Endothelial cell of umbilical vein (primary cell): ENCODE results near the gene MZT2A. TPM values are rescaled to one million over a fixed set of nuclear protein-coding genes. Genes with fewer than 3 reads are reported as not detected.
"Not testable (repeated sequence)": the region's sequence is repeated elsewhere in the genome, so short reads cannot be mapped to it uniquely, and the experiment has no call there.

Source experiments
- BruUV-seq: library from RNA; stranded (reverse); fragments of 400-500 nt; replicated peaks from 2 replicates; lab custom pipeline; 2021; lab: Mats Ljungman, UMichigan
- CTCF ChIA-PET: fragments of 300-600, 350-600 bp; sonication (Branson Sonifier 250); formaldehyde crosslinking; loops from one replicate; lab custom pipeline; 2021; ENCODE audit warnings: antibody characterized with exemption, inconsistent platforms; lab: Charles Lee
- POLR2A ChIA-PET: fragments of 300-600, 350-600 bp; sonication (Branson Sonifier 250); formaldehyde crosslinking; loops from one replicate; lab custom pipeline; 2021; ENCODE audit warnings: antibody characterized with exemption, inconsistent platforms; lab: Charles Lee
- DNase-seq: peaks from one replicate; pipeline ENCODE4 v3.0.0-alpha.2; 2011; ENCODE audit warnings: low read depth, low spot score
- FAIRE-seq: peaks from 2 replicates; lab custom pipeline; 2011; peaks lifted over from hg19 to GRCh38; lab: Jason Lieb, UNC
- H2AFZ ChIP-seq: 2 replicates; pipeline ENCODE4 v1.6.0; 2012; ENCODE audit warnings: low read depth, low read length, control low read depth, inconsistent platforms
- H3K27ac ChIP-seq: 2 replicates; pipeline ENCODE4 v1.5.1; 2011; ENCODE audit warnings: low read depth, mild to moderate bottlenecking, control low read depth, low read length, moderate library complexity; ENCODE audit not compliant: insufficient read depth
- H3K27me3 ChIP-seq, 2 experiments: 2 replicates each; pipeline versions ENCODE4 v1.6.0 to v1.6.1; 2011; ENCODE audit warnings: low read length in 2 of 2, mixed read lengths in 1 of 2; ENCODE audit not compliant: control insufficient read depth in 2 of 2, insufficient read depth in 2 of 2
- H3K36me3 ChIP-seq, 2 experiments: 2 replicates in 1 of 2; 3 replicates in 1 of 2; pipeline ENCODE4 v1.5.1; 2011; ENCODE audit warnings: low read length in 2 of 2, mild to moderate bottlenecking in 1 of 2, moderate library complexity in 1 of 2; ENCODE audit not compliant: control insufficient read depth in 2 of 2, insufficient read depth in 2 of 2; ENCODE audit errors: extremely low read depth in 1 of 2
- H3K4me1 ChIP-seq: 3 replicates; pipeline ENCODE4 v1.5.1; 2011; ENCODE audit warnings: mild to moderate bottlenecking, low read length; ENCODE audit not compliant: control insufficient read depth, insufficient read depth; ENCODE audit errors: extremely low read depth
- H3K4me2 ChIP-seq: 2 replicates; pipeline ENCODE4 v1.6.1; 2011; ENCODE audit warnings: low read length, control low read depth, mixed read lengths; ENCODE audit not compliant: insufficient read depth
- H3K4me3 ChIP-seq, 3 experiments: fragments of 200-600 bp in 1 of 3; sonication (generic), shearing (Covaris generic) in 1 of 3; replicated peaks in 1 of 3; 2 replicates each; pipeline ENCODE4 v1.5.1; 2011 to 2016; ENCODE audit warnings: control low read depth in 3 of 3, low read length in 3 of 3, mild to moderate bottlenecking in 2 of 3, inconsistent platforms in 1 of 3, low read depth in 1 of 3, moderate library complexity in 1 of 3; ENCODE audit not compliant: insufficient read depth in 1 of 3
- H3K79me2 ChIP-seq: 2 replicates; pipeline ENCODE4 v1.6.0; 2012; ENCODE audit warnings: low read length, inconsistent platforms; ENCODE audit not compliant: control insufficient read depth, insufficient read depth
- H3K9ac ChIP-seq: replicated peaks from 2 replicates; pipeline ENCODE3; 2011; ENCODE audit warnings: low read length, control low read depth; ENCODE audit not compliant: insufficient read depth; ENCODE audit errors: extremely low read depth
- H3K9me1 ChIP-seq: replicated peaks from 3 replicates; pipeline ENCODE4 v1.6.0; 2011; ENCODE audit warnings: mild to moderate bottlenecking, low read length; ENCODE audit not compliant: control insufficient read depth, insufficient read depth; ENCODE audit errors: extremely low read depth
- H3K9me3 ChIP-seq: replicated peaks from 2 replicates; pipeline ENCODE4 v1.5.1; 2012; ENCODE audit warnings: low read length, inconsistent platforms; ENCODE audit not compliant: control insufficient read depth, insufficient read depth
- H4K20me1 ChIP-seq: replicated peaks from 2 replicates; pipeline ENCODE3; 2011; ENCODE audit warnings: mild to moderate bottlenecking, low read length; ENCODE audit not compliant: control insufficient read depth, insufficient read depth; ENCODE audit errors: extremely low read depth
- dilution Hi-C: fragments of 300-500 bp; cut with MboI; formaldehyde crosslinking; loops from one replicate; pipeline ENCODE4 v1.15.0; 2019; ENCODE audit warnings: low sequenced_read_pairs; ENCODE audit not compliant: extremely low pct_ligation_motif_present
- intact Hi-C: fragments of 100-400 bp; cut with micrococcal nuclease; formaldehyde crosslinking; loops from one replicate; pipeline ENCODE4 v1.10.0; 2022
- polyA plus RNA-seq, 4 experiments: library from polyadenylated mRNA; depleted of rRNA in 3 of 4; stranded (reverse) in 3 of 4; unstranded in 1 of 4; fragments of >200 nt; gene quantifications; 2 replicates each; pipeline versions ENCODE4 v1.2.1 to v1.2.3, GENCODE V29; 2011 to 2012; ENCODE audit warnings: missing spikeins in 1 of 4
- total RNA-seq: library from RNA; stranded (reverse); gene quantifications from 2 replicates; pipeline ENCODE4 v1.2.3, GENCODE V29; 2021

The MZT2A gene
- total and polyA plus RNA-seq, 2 donors (not counting 3 experiments of a cell fraction or from before 2014, with no cell fraction given), result 117 to 170 TPM

DNA sequence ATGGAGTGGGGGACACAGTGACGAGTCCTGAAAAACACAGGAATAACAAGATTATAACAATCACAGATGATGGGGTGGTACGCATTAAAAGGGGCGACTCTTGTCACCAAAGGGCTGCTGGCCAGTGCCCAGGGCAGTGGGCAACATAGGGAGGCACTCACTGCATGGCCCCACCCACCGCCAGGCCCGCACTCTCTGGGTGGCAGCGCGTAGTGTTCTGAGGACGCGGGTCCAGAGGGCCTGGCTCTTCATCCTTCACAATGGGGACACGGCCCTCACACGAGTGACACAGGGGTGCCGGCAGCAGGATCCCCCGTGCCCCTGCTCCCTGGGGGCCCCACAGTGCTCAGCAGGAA is 42.1 kb upstream of the MZT2A start:
- BruUV-seq, CTCF ChIA-PET, DNase-seq, intact Hi-C loops, H3K4me2 ChIP-seq, H4K20me1 ChIP-seq, H3K27me3 ChIP-seq, H3K36me3 ChIP-seq, POLR2A ChIA-PET, H2AFZ ChIP-seq, H3K9ac ChIP-seq, H3K27ac ChIP-seq, H3K4me1 ChIP-seq, H3K79me2 ChIP-seq, H3K9me3 ChIP-seq, dilution Hi-C loops, H3K9me1 ChIP-seq, FAIRE-seq, H3K4me3 ChIP-seq: not testable (repeated sequence)

DNA sequence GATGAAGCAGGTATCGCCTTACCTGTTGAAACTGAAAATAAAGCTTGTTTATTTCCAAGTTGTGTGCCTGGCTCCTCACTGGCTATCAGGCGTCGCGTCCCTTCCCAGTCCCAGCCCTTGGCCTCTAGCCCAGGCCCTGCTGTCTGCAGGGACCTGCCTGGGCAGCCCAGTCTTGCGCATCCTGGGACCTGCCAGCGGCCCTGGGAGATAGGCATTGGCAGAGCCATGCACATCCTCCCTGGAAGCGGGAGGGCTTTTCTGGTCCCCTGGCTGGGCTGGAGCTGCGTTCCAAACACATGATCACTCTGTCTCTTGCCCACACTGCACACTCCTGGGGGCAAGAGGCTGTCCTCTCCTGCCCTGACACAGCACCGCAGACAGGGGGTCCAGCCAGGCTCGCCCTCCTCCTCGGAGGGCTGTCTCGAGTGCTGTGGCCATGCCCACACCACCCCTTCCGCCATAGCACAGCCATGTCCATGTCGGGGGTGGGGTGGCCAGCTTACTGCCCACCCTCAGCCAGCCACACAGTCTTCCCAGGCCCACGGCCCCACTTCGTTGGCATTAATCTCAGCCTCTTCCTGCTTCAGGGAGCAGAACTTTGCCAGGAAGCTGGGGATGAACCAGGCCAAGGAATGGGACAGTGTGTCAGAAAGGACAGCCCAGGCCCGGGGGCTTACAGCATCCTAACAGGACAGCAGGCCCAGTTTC is 41.6 kb upstream of the MZT2A start:
- H2AFZ ChIP-seq, H3K27me3 ChIP-seq, BruUV-seq, H3K9ac ChIP-seq, H3K4me3 ChIP-seq, DNase-seq, H3K4me2 ChIP-seq, H3K9me3 ChIP-seq, H3K4me1 ChIP-seq, POLR2A ChIA-PET, H3K36me3 ChIP-seq, H3K9me1 ChIP-seq, intact Hi-C loops, CTCF ChIA-PET, FAIRE-seq, H3K79me2 ChIP-seq, dilution Hi-C loops, H3K27ac ChIP-seq, H4K20me1 ChIP-seq: not testable (repeated sequence)

DNA sequence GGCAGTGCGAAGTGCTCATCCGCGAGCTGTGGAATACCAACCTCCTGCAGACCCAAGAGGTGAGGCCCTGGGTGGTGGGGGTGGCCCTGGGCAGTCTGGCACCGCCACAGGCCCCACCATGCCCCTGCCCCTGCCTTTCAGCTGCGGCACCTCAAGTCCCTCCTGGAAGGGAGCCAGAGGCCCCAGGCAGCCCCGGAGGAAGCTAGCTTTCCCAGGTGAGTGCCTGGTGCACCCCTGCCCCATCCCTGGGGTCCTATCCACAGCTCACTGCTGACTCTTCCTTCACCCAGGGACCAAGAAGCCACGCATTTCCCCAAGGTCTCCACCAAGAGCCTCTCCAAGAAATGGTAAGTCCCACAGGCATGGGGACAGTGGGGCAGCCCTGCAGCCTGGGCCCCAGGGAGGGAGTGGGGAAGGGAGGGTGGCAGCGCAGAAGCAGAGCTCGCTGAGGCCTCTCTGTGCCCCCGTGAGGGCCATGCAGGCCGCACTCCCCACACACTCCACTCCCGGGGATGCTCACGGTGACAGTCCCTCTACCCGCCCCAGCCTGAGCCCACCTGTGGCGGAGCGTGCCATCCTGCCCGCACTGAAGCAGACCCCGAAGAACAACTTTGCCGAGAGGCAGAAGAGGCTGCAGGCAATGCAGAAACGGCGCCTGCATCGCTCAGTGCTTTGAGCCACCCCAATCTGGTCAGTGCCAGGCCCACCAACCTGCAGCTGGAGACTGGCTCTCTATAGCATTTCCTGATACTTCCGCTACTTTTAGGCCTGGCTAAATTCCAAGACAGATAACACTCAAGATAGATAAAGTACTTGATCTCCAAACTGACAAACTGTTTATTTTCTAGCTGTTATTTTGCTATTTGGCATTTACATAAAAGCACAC is 40.8 kb upstream of the MZT2A start:
- H2AFZ ChIP-seq, H3K27ac ChIP-seq, H3K4me3 ChIP-seq, CTCF ChIA-PET, POLR2A ChIA-PET, H3K4me2 ChIP-seq, H3K27me3 ChIP-seq, intact Hi-C loops, DNase-seq, H3K36me3 ChIP-seq, dilution Hi-C loops, H3K9ac ChIP-seq, H3K9me1 ChIP-seq, H3K79me2 ChIP-seq, H3K9me3 ChIP-seq, BruUV-seq, FAIRE-seq, H3K4me1 ChIP-seq, H4K20me1 ChIP-seq: not testable (repeated sequence)

DNA sequence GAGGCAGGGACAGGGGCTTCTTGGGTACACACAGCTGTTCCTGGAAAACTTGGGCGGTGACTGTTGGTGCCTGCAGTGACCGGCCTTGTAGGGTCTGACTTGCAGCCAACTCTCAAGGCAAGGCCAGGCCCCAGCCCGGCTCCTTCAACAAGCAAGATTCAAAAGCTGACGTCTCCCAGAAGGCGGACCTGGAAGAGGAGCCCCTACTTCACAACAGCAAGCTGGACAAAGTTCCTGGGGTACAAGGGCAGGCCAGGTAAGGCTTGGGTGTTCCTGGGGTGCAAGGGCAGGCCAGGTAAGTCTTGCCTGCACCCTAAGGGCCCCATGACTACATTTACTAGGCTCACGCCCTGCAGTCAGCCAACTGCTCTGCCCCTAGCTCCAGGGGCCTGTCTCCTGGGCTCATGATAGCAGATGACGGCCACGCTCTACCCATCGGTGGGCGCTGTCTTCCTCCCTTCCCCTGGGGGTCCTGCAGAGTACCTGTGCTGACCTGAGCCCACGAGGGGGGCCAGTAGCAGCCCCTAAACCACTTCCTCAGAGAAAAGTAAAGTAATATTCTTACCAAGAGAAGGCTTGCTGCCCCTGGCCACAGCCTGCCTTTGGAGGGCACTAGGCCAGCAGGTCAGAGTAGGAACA is 39.5 kb upstream of the MZT2A start:
- H3K79me2 ChIP-seq, H4K20me1 ChIP-seq, POLR2A ChIA-PET, H3K27ac ChIP-seq, H3K4me2 ChIP-seq, dilution Hi-C loops, intact Hi-C loops, H3K36me3 ChIP-seq, H3K9me1 ChIP-seq, CTCF ChIA-PET, H3K27me3 ChIP-seq, H3K4me1 ChIP-seq, H3K4me3 ChIP-seq, DNase-seq, BruUV-seq, H3K9me3 ChIP-seq, FAIRE-seq, H3K9ac ChIP-seq, H2AFZ ChIP-seq: not testable (repeated sequence)
